Panc1 (cell line): ENCODE data around the gene ZNF764. TPM values are rescaled to one million over a fixed set of nuclear protein-coding genes. Genes with fewer than 3 reads are reported as not detected.

Source experiments
- ATAC-seq: fragments of 200-7000 bp; cut with Tn5 transposase; 2 replicates; pipeline ENCODE4 v1.9.1; 2020; ENCODE audit warnings: mild to moderate bottlenecking, moderate library complexity
- BruUV-seq: library from RNA; stranded (reverse); fragments of 400-500 nt; replicated peaks from 2 replicates; lab custom pipeline; 2021; lab: Mats Ljungman, UMichigan
- CTCF ChIA-PET: fragments of 300-600 bp; sonication (Branson Sonifier 250); formaldehyde crosslinking; loops from one replicate; lab custom pipeline; 2022; ENCODE audit warnings: antibody characterized with exemption; lab: Charles Lee
- POLR2A ChIA-PET: fragments of 300-600 bp; sonication (Branson Sonifier 250); formaldehyde crosslinking; loops from one replicate; lab custom pipeline; 2022; ENCODE audit warnings: antibody characterized with exemption; lab: Charles Lee
- DNase-seq: peaks from one replicate; pipeline ENCODE4 v3.0.0-alpha.2; 2010; ENCODE audit warnings: low read depth, low spot score
- H3K27ac ChIP-seq: 2 replicates; pipeline ENCODE4 v1.5.1; 2011; ENCODE audit warnings: mild to moderate bottlenecking, low read length, inconsistent platforms
- H3K27me3 ChIP-seq: fragments of 200-500 bp; sonication (Bioruptor generic); 2 replicates; pipeline ENCODE4 v1.6.0; 2014; ENCODE audit warnings: low read length, inconsistent platforms; ENCODE audit not compliant: control insufficient read depth, insufficient read depth
- H3K36me3 ChIP-seq: fragments of 200-500 bp; sonication (Bioruptor generic); 2 replicates; pipeline ENCODE4 v1.5.1; 2014; ENCODE audit warnings: inconsistent platforms, mild to moderate bottlenecking, low read length, moderate library complexity; ENCODE audit not compliant: control insufficient read depth, insufficient read depth
- H3K4me1 ChIP-seq: 2 replicates; pipeline ENCODE4 v1.5.1; 2011; ENCODE audit warnings: inconsistent platforms, mild to moderate bottlenecking, low read length, moderate library complexity; ENCODE audit not compliant: control insufficient read depth, insufficient read depth
- H3K4me3 ChIP-seq, 2 experiments: 2 replicates each; pipeline ENCODE4 v1.5.1; 2011 to 2012; ENCODE audit warnings: low read depth in 2 of 2, low read length in 2 of 2, mild to moderate bottlenecking in 2 of 2, inconsistent platforms in 1 of 2, moderate library complexity in 1 of 2
- H3K9me3 ChIP-seq: fragments of 200-500 bp; sonication (Bioruptor generic); 2 replicates; pipeline ENCODE4 v1.5.1; 2014; ENCODE audit warnings: low read depth, mild to moderate bottlenecking, inconsistent platforms, low read length, moderate library complexity; ENCODE audit not compliant: control insufficient read depth, insufficient read depth
- POLR2AphosphoS5 ChIP-seq: IDR thresholded peaks from 2 replicates; pipeline ENCODE4 v1.6.1; 2012; ENCODE audit warnings: mild to moderate bottlenecking, low read depth, low read length, moderate library complexity
- SIN3A ChIP-seq: IDR thresholded peaks from 2 replicates; pipeline ENCODE4 v1.6.1; 2012; ENCODE audit warnings: low read depth, mild to moderate bottlenecking, low read length, moderate library complexity, borderline replicate concordance; ENCODE audit not compliant: insufficient read depth
- TCF7L2 ChIP-seq: IDR thresholded peaks from 2 replicates; pipeline ENCODE4 v1.6.1; 2011; ENCODE audit warnings: mild to moderate bottlenecking, low read depth, low read length, inconsistent platforms
- in situ Hi-C: cut with HindIII; loops from 2 replicates; pipeline ENCODE4 v1.10.0; 2016; ENCODE audit warnings: low sequenced_read_pairs, low pct_unique_long_range_greater_than_20kb
- intact Hi-C: fragments of 100-400 bp; cut with micrococcal nuclease; formaldehyde crosslinking; loops from one replicate; pipeline ENCODE4 v1.10.0; 2022; ENCODE audit not compliant: unreplicated experiment
- total RNA-seq: library from RNA; stranded (reverse); gene quantifications from one replicate; pipeline ENCODE4 v1.2.1, GENCODE V29; 2021; ENCODE audit not compliant: unreplicated experiment
- TF ChIP-seq, protein P1 (sequence below), 2 experiments: IDR thresholded peaks; 2 replicates each; pipeline ENCODE4 v1.6.1; 2011 to 2012; ENCODE audit warnings: low read depth in 2 of 2, control low read depth in 1 of 2, low read length in 1 of 2, mild to moderate bottlenecking in 1 of 2, moderate library complexity in 1 of 2; ENCODE audit not compliant: insufficient read depth in 1 of 2
- TF ChIP-seq, protein P2 (sequence below): fragments of 450-650 bp; IDR thresholded peaks from 2 replicates; pipeline ENCODE4 v1.5.1; 2017; ENCODE audit warnings: mild to moderate bottlenecking

Gene ZNF764
- total RNA-seq, 1 experiment from 2014 or later: 16.7 TPM

DNA sequence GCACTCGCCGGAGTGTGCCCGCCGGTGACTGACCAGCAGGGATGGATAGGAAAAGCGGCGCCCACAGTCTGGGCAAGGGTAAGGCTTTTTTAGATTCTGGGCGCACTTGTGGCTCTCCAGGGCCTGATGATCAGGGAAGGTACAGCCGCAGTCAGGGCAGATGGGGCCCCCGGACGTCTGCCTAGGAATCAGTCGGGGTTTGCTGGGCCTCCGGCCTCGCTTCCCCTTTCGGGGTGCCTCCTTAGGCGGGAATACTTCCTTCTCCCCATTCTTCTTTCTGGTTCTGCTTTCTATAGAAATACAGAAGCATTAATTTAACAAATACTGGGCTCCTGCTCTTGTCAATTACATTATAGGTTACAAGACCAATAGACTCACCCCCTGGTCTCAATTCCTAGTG is 47.0 kb upstream of the ZNF764 start:
- BruUV-seq: no TSS peak
- in situ Hi-C loops: no loop called here

DNA sequence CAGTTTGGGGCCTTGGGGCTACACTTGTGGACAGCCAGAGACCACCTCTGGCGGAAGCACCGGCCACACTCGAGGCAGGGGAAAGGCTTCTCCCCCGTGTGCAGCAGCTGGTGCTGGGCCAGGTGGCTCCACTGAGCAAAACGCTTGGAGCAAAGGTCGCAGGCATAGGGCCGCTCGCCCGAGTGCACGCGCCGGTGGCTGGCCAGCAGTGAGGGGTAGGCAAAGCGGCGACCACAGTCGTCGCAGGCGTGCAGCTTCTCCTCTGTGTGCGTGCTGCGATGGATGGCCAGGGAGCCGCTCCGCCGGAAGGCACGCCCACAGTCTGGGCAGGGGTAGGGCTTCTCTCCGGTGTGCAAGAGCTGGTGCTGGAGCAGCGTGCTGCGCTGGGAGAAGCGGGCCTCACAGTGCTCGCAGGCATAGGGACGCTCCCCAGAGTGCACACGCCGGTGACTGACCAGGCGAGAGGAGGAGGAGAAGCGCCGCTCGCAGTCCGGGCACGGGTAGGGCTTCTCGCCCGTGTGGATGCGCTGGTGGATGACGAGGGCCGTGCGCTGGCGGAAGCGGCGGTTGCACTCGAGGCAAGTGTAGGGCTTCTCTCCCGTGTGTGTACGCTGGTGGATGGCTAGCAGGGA is 46.3 kb upstream of the ZNF764 start:
- no peak overlapping the region for H3K27ac ChIP-seq
- TF ChIP-seq, protein P1, sequence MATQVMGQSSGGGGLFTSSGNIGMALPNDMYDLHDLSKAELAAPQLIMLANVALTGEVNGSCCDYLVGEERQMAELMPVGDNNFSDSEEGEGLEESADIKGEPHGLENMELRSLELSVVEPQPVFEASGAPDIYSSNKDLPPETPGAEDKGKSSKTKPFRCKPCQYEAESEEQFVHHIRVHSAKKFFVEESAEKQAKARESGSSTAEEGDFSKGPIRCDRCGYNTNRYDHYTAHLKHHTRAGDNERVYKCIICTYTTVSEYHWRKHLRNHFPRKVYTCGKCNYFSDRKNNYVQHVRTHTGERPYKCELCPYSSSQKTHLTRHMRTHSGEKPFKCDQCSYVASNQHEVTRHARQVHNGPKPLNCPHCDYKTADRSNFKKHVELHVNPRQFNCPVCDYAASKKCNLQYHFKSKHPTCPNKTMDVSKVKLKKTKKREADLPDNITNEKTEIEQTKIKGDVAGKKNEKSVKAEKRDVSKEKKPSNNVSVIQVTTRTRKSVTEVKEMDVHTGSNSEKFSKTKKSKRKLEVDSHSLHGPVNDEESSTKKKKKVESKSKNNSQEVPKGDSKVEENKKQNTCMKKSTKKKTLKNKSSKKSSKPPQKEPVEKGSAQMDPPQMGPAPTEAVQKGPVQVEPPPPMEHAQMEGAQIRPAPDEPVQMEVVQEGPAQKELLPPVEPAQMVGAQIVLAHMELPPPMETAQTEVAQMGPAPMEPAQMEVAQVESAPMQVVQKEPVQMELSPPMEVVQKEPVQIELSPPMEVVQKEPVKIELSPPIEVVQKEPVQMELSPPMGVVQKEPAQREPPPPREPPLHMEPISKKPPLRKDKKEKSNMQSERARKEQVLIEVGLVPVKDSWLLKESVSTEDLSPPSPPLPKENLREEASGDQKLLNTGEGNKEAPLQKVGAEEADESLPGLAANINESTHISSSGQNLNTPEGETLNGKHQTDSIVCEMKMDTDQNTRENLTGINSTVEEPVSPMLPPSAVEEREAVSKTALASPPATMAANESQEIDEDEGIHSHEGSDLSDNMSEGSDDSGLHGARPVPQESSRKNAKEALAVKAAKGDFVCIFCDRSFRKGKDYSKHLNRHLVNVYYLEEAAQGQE (IDR thresholded peaks at IDR 0.05; ENCODE audit: insufficient read depth in 1 of 2, low read depth in 2 of 2, low read length in 1 of 2): no peak
- TF ChIP-seq SIN3A (no peak), TCF7L2 (no peak), POLR2AphosphoS5 (no peak)
- TF ChIP-seq, protein P2, sequence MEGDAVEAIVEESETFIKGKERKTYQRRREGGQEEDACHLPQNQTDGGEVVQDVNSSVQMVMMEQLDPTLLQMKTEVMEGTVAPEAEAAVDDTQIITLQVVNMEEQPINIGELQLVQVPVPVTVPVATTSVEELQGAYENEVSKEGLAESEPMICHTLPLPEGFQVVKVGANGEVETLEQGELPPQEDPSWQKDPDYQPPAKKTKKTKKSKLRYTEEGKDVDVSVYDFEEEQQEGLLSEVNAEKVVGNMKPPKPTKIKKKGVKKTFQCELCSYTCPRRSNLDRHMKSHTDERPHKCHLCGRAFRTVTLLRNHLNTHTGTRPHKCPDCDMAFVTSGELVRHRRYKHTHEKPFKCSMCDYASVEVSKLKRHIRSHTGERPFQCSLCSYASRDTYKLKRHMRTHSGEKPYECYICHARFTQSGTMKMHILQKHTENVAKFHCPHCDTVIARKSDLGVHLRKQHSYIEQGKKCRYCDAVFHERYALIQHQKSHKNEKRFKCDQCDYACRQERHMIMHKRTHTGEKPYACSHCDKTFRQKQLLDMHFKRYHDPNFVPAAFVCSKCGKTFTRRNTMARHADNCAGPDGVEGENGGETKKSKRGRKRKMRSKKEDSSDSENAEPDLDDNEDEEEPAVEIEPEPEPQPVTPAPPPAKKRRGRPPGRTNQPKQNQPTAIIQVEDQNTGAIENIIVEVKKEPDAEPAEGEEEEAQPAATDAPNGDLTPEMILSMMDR: no peak
- H3K27me3 ChIP-seq: no peaks in the 10 kb centered on the region
- ATAC-seq (no peak), DNase-seq (no peak)
- H3K4me1 ChIP-seq: peaks cover 10% of the 10 kb centered on the region; the same call in 1 of the 2 replicates
- POLR2A ChIA-PET: no interaction called here
- no TSS peak for BruUV-seq
- no peaks in the 10 kb centered on the region for H3K9me3 ChIP-seq
- CTCF ChIA-PET: no interaction called here
- H3K36me3 ChIP-seq: peaks cover 3% of the 10 kb centered on the region; the same call in 1 of the 2 replicates
- intact Hi-C loops: no loop called here
- H3K4me3 ChIP-seq: no peak overlapping the region
- in situ Hi-C loops: no loop called here

More for the DNA sequence above, 47.0 kb upstream of the ZNF764 start:
- POLR2A ChIA-PET: no interaction called here
- no peaks in the 10 kb centered on the region for H3K27me3 ChIP-seq
- peaks cover 10% of the 10 kb centered on the region; the same call in 1 of the 2 replicates for H3K4me1 ChIP-seq
- no peak overlapping the region for H3K27ac ChIP-seq
- no peak for ATAC-seq
- no peak overlapping the region for H3K4me3 ChIP-seq
- TF ChIP-seq, protein P2: no peak
- TF ChIP-seq, protein P1 (IDR thresholded peaks at IDR 0.05; ENCODE audit: insufficient read depth in 1 of 2, low read depth in 2 of 2, low read length in 1 of 2): no peak
- no peak for TF ChIP-seq POLR2AphosphoS5
- TF ChIP-seq SIN3A: no peak
- TF ChIP-seq TCF7L2: no peak
- intact Hi-C loops: no loop called here
- H3K36me3 ChIP-seq: peaks cover 3% of the 10 kb centered on the region
- DNase-seq: no peak
- no peaks in the 10 kb centered on the region for H3K9me3 ChIP-seq
- CTCF ChIA-PET: no interaction called here
